ENCODE results near the gene KCND1.

DNA sequence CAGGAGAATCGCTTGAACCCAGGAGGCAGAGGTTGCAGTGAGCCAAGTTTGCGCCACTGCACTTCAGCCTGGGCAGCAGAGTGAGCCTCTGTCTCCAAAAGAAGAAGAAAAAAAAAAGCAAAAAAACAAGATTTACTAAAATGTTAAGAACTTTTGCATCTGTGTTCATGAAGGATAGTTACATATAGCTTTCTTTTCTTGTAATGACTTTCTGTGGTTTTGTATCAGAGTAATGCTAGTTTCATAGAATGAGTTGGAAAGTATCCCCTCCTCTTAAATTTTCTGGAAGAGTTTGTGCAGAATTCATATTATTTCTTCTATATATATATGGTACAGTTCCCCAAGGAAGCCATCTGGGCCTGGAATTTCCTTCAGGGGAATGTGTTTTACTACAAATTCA lies 47.4 kb upstream of the KCND1 start:
- TF ChIP-seq, protein P1, sequence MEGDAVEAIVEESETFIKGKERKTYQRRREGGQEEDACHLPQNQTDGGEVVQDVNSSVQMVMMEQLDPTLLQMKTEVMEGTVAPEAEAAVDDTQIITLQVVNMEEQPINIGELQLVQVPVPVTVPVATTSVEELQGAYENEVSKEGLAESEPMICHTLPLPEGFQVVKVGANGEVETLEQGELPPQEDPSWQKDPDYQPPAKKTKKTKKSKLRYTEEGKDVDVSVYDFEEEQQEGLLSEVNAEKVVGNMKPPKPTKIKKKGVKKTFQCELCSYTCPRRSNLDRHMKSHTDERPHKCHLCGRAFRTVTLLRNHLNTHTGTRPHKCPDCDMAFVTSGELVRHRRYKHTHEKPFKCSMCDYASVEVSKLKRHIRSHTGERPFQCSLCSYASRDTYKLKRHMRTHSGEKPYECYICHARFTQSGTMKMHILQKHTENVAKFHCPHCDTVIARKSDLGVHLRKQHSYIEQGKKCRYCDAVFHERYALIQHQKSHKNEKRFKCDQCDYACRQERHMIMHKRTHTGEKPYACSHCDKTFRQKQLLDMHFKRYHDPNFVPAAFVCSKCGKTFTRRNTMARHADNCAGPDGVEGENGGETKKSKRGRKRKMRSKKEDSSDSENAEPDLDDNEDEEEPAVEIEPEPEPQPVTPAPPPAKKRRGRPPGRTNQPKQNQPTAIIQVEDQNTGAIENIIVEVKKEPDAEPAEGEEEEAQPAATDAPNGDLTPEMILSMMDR (conservative IDR thresholded peaks at IDR 0.05; ENCODE audit: low read depth, low read length), result no peak
- no peak for TF ChIP-seq POLR2A (IDR thresholded peaks at IDR 0.05; ENCODE audit: low read depth, low read length)

All from IMR-90 (cell line).